DOHH2 (cell line): Measurements from ENCODE around the gene LENG1.

ENCODE experiments used
- EZH2phosphoT487 ChIP-seq: fragments of 200-600 bp; sonication (generic); IDR thresholded peaks from 2 replicates; pipeline ENCODE4 v1.6.1; 2017; ENCODE audit warnings: borderline replicate concordance, mild to moderate bottlenecking, antibody characterized with exemption, low read length, moderate library complexity, mixed read lengths
- TF ChIP-seq, protein P1 (sequence below): fragments of 200-600 bp; sonication (generic); IDR thresholded peaks from one replicate; pipeline ENCODE4 v1.5.1; 2014; ENCODE audit warnings: antibody characterized with exemption, mild to moderate bottlenecking, low read depth, low read length; ENCODE audit not compliant: poor library complexity, severe bottlenecking

DNA sequence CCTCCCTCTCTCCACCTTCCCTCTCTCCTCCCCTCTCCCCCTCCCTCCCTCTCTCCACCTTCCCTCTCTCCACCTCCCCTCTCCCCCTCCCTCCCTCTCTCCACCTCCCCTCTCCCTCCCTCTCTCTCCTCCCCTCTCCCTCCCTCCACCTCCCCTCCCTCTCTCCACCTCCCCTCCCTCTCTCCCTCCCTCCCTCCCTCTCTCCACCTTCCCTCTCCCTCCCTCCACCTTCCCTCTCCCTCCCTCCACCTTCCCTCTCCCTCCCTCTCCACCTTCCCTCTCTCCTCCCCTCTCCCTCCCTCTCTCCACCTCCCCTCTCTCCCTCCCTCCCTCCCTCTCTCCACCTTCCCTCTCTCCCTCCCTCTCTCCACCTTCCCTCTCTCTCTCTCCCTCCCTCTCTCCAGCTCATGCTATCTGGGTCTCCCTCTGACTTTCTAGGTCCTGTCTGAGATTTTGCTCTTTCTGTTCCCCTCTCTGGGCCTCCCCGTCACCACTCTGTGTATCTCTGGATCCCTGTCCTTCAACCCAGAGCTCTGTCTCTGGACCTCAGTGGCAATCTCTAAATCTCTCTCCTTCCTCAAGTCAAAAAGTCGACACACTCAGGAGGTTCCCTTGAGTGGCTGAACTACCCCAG is 25.4 kb downstream of the LENG1 start:
- TF ChIP-seq, protein P1, sequence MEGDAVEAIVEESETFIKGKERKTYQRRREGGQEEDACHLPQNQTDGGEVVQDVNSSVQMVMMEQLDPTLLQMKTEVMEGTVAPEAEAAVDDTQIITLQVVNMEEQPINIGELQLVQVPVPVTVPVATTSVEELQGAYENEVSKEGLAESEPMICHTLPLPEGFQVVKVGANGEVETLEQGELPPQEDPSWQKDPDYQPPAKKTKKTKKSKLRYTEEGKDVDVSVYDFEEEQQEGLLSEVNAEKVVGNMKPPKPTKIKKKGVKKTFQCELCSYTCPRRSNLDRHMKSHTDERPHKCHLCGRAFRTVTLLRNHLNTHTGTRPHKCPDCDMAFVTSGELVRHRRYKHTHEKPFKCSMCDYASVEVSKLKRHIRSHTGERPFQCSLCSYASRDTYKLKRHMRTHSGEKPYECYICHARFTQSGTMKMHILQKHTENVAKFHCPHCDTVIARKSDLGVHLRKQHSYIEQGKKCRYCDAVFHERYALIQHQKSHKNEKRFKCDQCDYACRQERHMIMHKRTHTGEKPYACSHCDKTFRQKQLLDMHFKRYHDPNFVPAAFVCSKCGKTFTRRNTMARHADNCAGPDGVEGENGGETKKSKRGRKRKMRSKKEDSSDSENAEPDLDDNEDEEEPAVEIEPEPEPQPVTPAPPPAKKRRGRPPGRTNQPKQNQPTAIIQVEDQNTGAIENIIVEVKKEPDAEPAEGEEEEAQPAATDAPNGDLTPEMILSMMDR: no peak
- TF ChIP-seq EZH2phosphoT487: no peak
